OCI-LY3 (cell line): ENCODE measurements around the gene WDR43.

ENCODE experiments used
- CTCF ChIP-seq: fragments of 200-600, 300-600 bp; sonication (generic); IDR thresholded peaks from 2 replicates; pipeline ENCODE4 v1.5.1; 2014; ENCODE audit warnings: antibody characterized with exemption, low read length, low read depth
- EZH2phosphoT487 ChIP-seq: fragments of 200-600 bp; shearing (Covaris generic); IDR thresholded peaks from 2 replicates; pipeline ENCODE4 v1.6.1; 2018; ENCODE audit warnings: antibody characterized with exemption, mixed run types, low read depth

GRCh38 chr2:28927469-28927868, 33.0 kb downstream of the WDR43 start:
- TF ChIP-seq CTCF = no peak
- TF ChIP-seq EZH2phosphoT487 = no peak
